ENCODE measurements around the gene RBMX. TPM values are rescaled to one million over a fixed set of nuclear protein-coding genes. Genes with fewer than 3 reads are reported as not detected.
"Not testable (repeated sequence)": the region's sequence is repeated elsewhere in the genome, so short reads cannot be mapped to it uniquely, and the experiment has no call there.

RBMX gene
- 425 and 445 TPM in 2 replicates for total RNA-seq
- long read RNA-seq, transcript RBMX-207 (8 exons, 2,148 nt) = minor isoform, 48 of 2,125 reads
- long read RNA-seq, transcript RBMX-205 (3 exons, 2,041 nt) = minor isoform, 12 of 2,125 reads
- long read RNA-seq, transcript RBMX-201 (9 exons, 2,012 nt) = major isoform, 1,630 of 2,125 reads
- long read RNA-seq, partial matches to known transcripts = 66 of 2,125 reads
- long read RNA-seq, other reads (novel, unspliced or antisense) = 367 of 2,125 reads

GRCh38 chrX:136880452-136881013 lies at the start of gene RBMX:
TSS of gene RBMX (minus strand) at chrX:136880725. CDS start at chrX:136879427, 1,298 bp downstream.
- Mint-ChIP-seq H3K4me3 (ENCODE audit: low read depth) (peak within 1 kb of the TSS; percentile 90), H3K36me3 (ENCODE audit: insufficient read depth) (peaks cover 16% of the 10 kb centered on the region), H3K27me3 (no peaks in the 10 kb centered on the region), H3K9me3 (ENCODE audit: low read depth) (peaks cover 10% of the 10 kb centered on the region), H3K4me1 (ENCODE audit: low read depth) (peaks cover 3% of the 10 kb centered on the region), H3K27ac (peak within 1 kb of the TSS; percentile 98)
- DNase-seq (ENCODE audit: low spot score, unreplicated experiment) = peak; percentile 74
- TF ChIP-seq CTCF (IDR thresholded peaks at IDR 0.05; ENCODE audit: unreplicated experiment) = no peak

- H3K4me3 Mint-ChIP-seq (ENCODE audit: low read depth); H3K27ac Mint-ChIP-seq; H3K4me1 Mint-ChIP-seq (ENCODE audit: low read depth); H3K36me3 Mint-ChIP-seq (ENCODE audit: insufficient read depth); DNase-seq (ENCODE audit: low spot score, unreplicated experiment); H3K9me3 Mint-ChIP-seq (ENCODE audit: low read depth); H3K27me3 Mint-ChIP-seq: not testable (repeated sequence)
Measured at GRCh38 chrX:136921438-136921837, 40.9 kb upstream of the RBMX start.

GRCh38 chrX:136920001-136920400 lies 39.5 kb upstream of the RBMX start:
- H3K27me3 Mint-ChIP-seq = no peaks in the 10 kb centered on the region
- H3K4me1 Mint-ChIP-seq (ENCODE audit: low read depth) = peaks cover 2% of the 10 kb centered on the region
- no peak for DNase-seq (ENCODE audit: low spot score, unreplicated experiment)
- H3K36me3 Mint-ChIP-seq (ENCODE audit: insufficient read depth) = peaks cover 3% of the 10 kb centered on the region
- peaks cover 8% of the 10 kb centered on the region for H3K9me3 Mint-ChIP-seq (ENCODE audit: low read depth)
- no peak overlapping the region for H3K4me3 Mint-ChIP-seq (ENCODE audit: low read depth)
- no peak for TF ChIP-seq CTCF (IDR thresholded peaks at IDR 0.05; ENCODE audit: unreplicated experiment)
- H3K27ac Mint-ChIP-seq = no peak overlapping the region

- no peak overlapping the region for H3K4me3 Mint-ChIP-seq (ENCODE audit: low read depth)
- H3K9me3 Mint-ChIP-seq (ENCODE audit: low read depth) = peaks cover 2% of the 10 kb centered on the region
- H3K4me1 Mint-ChIP-seq (ENCODE audit: low read depth) = no peaks in the 10 kb centered on the region
- DNase-seq (ENCODE audit: low spot score, unreplicated experiment) = no peak
- TF ChIP-seq CTCF (IDR thresholded peaks at IDR 0.05; ENCODE audit: unreplicated experiment) = no peak
- no peak overlapping the region for H3K27ac Mint-ChIP-seq
- H3K36me3 Mint-ChIP-seq (ENCODE audit: insufficient read depth) = no peaks in the 10 kb centered on the region
- no peaks in the 10 kb centered on the region for H3K27me3 Mint-ChIP-seq
Measured at GRCh38 chrX:136916827-136917226, 36.3 kb upstream of the RBMX start.

GRCh38 chrX:136911661-136912060 lies 31.1 kb upstream of the RBMX start:
- not testable (repeated sequence) for DNase-seq (ENCODE audit: low spot score, unreplicated experiment); H3K27me3 Mint-ChIP-seq; H3K36me3 Mint-ChIP-seq (ENCODE audit: insufficient read depth); H3K4me3 Mint-ChIP-seq (ENCODE audit: low read depth); H3K27ac Mint-ChIP-seq; H3K4me1 Mint-ChIP-seq (ENCODE audit: low read depth); H3K9me3 Mint-ChIP-seq (ENCODE audit: low read depth)

- H3K4me3 Mint-ChIP-seq (ENCODE audit: low read depth) = no peak overlapping the region
- H3K27ac Mint-ChIP-seq = no peak overlapping the region
- no peaks in the 10 kb centered on the region for H3K27me3 Mint-ChIP-seq
- DNase-seq (ENCODE audit: low spot score, unreplicated experiment) = no peak
- peaks cover 8% of the 10 kb centered on the region for H3K9me3 Mint-ChIP-seq (ENCODE audit: low read depth)
- no peaks in the 10 kb centered on the region for H3K36me3 Mint-ChIP-seq (ENCODE audit: insufficient read depth)
- no peaks in the 10 kb centered on the region for H3K4me1 Mint-ChIP-seq (ENCODE audit: low read depth)
- TF ChIP-seq CTCF (IDR thresholded peaks at IDR 0.05; ENCODE audit: unreplicated experiment) = no peak
Measured at GRCh38 chrX:136911253-136911652, 30.7 kb upstream of the RBMX start.
